Activated naive CD8-positive, alpha-beta T cell treated with anti-CD3 and anti-CD28 coated beads, Interleukin-2, amount 50 U/mL, for 16 hours (primary cell): Measurements from ENCODE around the gene AMBP.

Experiments
- DNase-seq: peaks from one replicate; pipeline ENCODE4 v3.0.0-alpha.2; 2020; ENCODE audit warnings: low read depth, low spot score

The AMBP gene

DNA sequence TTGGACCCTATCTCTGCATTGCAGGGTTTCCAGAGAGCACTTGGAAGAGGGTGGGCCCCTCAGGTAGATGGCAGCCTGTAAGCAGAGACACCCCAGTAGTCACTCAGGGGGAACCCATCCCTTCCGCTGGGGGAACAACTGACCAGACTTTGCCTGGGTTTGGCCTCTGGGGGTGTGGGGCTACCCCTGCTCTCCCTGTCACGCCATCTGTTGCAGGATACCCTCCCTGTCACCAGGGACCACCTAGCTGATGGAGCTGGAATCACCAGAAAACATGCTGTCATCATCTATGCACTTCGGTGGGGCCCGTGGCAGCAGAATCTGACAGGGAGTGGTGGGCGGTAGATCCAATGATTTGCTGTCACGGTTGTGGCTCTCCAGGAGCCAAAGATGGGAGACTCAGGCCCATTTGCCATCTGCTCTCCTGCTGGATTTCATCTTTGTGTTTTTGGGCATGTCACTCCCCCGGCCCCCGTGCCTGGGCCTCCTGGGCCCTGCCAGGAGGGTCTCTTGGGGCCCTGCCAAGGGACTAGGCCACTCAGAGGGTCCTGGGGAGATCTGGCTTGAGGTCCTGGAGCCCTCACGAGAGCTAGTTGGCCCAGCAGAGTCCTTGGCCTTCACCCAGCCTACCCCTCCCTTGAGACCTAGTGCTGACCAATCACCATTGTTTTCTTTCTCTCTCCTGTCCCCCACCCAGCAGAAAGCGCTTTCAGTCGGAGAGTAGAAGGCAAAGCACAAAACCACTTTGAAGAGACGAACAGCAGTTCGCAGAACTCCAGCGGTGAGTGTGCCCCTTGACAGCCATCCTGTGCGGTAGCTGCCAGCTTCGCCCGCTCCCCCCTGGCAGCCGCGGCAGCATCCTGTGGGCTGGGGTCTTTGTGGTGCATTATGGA is 45.9 kb downstream of the AMBP start:
- no peak for DNase-seq

DNA sequence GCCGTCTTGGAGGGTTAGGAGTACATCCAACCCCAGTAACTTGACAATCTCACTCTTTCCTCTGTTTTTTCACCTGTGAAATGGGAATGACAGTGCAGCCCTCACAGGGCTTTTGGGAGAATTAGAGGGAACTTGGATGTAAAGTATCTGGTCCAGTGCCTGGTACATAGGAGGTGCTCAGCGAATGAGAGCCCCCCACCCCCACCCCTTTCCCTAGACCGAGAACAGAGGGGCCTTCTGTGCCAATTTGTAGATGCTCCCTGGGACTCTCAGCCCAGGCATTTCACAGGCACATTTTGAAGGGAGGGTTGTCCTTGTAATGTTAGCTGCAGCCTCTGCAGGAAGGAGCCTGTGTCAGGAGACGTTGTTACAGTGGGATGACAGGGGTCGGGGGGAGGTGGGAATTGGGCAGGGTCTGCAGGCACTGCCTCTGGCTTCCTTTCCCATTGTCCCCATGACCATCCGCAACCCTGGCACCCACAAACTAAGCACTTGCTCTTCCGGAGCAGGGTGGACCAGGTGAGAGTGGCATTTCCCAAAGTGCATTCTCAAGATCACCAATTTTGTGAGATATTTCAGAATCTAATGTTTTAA is 47.0 kb downstream of the AMBP start:
- DNase-seq, result no peak

DNA sequence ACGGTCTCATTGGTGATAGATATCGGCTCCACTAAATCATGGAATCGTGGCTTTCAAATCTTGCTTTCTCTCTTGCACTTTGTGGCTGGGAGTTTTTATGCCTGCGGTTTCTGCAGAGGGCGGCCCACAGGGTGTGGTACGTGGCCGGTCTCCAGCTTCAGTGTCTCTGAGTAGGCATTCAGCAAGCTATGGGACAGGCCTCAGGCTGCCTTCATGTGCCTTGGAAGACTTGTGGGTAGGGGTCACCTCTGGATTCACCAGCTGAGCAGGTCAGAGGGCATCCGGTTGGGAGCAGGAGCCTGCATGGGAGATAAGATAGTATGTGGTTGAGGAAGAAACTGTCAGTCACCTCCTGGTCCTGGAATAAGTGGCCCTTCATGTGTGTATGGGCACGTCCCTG is 47.7 kb downstream of the AMBP start:
- DNase-seq, result no peak

- DNase-seq, result no peak
Measured at GRCh38 chr9:114029311-114030170, 48.6 kb downstream of the AMBP start.

DNA sequence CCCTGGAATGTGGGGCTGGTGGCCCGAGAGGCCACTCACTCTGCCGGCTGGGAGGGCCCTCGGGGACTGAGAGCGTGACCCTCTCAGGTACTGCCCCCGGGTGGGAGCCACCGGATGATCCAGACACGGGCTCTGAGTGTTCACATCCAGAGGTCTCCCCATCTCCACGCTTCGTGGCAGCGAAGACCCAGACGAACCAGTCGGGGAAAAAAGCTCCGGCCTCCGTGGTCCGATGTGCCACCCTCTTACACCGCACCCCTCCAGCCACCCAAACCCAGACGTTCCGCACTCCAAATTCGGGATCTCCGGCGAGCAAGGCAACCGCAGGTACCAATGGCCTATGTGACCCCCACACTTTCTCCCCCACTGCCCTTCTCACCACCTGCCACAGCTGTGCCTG is 49.5 kb downstream of the AMBP start:
- no peak for DNase-seq

- DNase-seq, result no peak
Measured at GRCh38 chr9:114027863-114028465, 50.1 kb downstream of the AMBP start.

DNA sequence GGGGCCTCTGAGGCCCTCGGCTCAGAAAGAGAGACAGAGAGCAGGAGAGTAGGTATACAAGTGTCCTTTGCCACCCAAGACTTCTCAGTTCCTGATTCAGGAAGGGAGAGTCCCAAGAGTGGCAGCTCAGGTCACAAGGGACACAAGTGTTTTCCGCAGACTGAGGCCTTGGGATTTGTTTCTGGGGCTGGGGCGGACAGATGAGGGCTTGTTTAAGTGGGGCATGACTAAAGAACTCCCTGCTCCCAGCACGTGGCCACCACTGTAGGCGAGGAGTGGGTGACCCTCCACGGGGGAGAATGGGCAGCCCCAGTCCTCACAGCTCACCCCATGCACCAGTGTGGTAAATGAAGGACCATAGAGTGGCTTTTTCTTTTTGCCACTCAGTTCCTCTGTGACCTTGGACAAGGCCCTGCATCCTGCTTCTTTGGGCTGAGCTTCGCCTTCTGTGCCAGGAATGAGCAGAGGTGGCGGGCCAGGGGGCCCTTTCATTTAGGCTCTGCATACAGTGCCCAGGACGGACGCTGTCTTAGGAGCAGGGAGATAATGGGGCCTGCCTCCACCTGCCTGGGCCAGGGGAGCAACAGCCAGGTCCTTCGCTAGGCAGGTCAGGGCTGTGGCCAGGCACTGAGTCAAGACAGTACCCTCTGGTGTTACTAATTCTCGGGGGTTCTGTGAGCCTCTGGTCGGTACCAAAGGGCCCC is 50.8 kb downstream of the AMBP start:
- DNase-seq, result no peak

DNA sequence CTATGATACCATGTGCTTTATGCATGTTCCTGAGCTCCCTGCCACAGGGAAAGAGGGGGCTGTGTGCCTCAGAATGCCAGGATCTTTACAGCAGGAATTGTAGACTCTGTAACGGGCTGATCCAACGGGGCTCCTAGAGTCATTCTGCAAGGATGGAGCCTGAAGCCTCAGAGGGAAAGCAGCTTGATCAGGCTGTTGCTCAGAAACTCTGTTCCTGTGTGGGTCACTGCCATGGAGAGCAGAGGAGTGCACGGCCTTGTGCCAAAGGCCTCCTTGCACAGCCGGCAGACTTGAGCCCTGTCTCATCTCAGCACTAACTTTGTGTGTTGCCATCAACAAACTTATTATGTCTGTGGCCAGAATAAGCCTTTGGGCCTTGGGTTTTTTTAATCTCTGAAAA is 51.8 kb downstream of the AMBP start:
- no peak for DNase-seq

DNA sequence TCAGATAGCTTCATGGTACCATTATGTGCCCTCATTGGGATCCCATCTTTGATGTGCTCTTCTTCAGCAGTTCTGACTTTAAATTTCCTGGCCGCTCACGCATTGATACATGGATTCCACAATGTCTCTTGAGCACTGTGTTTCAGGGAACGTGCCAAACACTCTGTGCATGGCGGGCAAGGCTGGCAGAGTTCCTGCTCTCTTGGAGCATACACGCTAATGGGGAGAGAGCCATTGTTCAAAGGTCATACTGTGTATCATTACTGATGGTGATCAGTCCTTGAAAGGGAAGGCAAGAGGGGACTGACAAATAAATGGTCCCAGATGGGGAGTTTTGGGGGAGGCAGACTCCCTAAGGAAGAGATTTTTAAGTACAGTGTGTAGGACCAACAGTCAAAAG is 52.3 kb downstream of the AMBP start:
- no peak for DNase-seq

GRCh38 chr9:114025196-114025753 is 52.8 kb downstream of the AMBP start:
- no peak for DNase-seq

DNA sequence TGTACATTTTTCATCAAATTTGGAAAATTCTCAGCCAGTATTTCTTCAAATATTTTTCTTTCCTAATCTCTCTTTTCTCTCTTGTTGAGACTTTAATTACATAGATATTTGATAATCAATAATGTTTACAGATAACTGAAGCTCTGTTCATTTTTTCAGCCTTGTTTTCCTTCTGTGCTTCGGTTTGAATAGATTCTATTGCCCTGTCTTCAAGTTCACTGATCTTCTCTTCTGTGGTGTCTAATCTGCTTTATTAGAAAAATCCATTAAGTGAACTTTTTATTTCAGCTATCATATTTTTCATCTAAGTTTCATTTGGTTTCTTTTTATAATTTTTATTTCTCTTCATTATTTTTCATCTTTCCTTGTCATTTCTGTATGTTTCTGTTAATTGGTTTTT is 54.1 kb downstream of the AMBP start:
- no peak for DNase-seq

DNA sequence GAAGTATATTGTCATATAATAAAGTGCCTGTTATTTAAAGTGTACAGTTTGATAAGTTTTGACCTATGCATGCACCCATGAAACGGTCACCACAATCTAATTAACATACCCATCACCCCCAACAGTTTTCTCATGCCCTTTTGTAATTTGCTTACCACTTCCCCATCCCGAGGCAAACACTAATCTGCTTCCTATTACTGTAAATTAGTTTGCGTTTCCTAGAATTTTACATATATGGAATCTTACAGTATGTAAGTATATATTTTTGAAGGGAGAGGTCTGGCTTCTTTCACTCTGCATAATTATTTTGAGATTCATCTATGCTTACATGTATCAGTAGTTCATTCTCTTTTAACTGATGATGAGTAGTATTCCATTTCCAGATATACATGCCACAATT is 56.5 kb downstream of the AMBP start:
- DNase-seq, result no peak

GRCh38 chr9:114017741-114018715 is 60.1 kb downstream of the AMBP start:
- DNase-seq, result no peak

GRCh38 chr9:114016629-114017423 is 61.3 kb downstream of the AMBP start:
- DNase-seq, result no peak

DNA sequence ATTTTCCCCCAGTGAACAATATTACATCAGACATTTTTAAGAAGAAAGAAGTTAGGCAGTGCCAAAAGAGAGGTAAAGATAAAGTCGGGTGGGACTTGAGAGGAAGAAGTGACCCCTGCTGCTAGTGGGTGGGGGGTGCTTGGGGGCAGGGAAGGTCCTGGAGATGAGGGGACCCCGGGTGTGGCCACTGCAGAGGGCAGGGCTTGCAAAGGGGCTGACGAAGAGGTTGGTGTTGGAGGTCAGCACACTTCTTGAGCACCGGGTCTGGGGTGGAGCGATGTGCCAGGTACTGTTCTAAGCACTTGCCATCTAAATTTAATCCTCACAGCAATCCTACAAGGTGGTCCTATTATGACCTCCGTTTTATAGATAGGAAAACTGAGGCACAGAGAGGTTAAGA is 62.0 kb downstream of the AMBP start:
- no peak for DNase-seq

DNA sequence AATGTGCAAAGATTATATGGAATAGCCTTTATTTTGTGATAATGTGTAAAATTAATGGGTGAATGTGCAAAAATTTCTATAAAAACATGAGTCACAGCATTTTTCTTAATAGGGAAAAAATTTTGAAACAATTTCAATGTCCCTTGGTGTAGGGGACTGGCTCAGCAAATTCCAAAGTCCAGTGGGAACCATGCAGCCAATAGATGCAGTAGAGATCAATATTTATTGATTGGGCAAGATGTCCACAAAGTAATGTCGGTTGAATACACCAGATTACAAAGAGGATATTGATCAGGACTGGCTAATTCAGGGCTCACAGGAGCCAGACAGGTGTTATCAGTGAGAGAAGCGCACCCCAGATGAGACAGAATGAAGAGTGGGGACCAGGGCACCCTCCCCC is 62.5 kb downstream of the AMBP start:
- DNase-seq, result no peak

- no peak for DNase-seq
Measured at GRCh38 chr9:114014044-114014443, 64.1 kb downstream of the AMBP start.

DNA sequence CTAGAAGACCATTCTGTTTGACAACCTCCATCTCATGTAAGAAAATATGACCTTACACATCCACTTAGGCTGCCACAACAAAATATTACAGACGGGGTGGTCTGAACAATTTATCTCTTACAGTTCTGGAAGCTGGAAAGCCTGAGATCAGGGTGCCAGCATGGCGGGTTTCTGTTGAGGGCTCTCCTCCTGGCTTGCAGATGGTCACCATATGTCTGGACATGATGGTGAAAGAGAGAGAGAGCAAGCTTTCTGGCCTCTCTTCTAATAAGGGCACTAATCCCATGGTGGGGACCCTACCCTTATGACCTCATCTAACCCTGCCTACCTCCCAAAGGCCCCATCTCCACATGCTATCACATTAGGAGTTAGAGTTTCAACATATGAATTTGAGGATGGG is 66.0 kb downstream of the AMBP start:
- no peak for DNase-seq

GRCh38 chr9:114011313-114011712 is 66.8 kb downstream of the AMBP start:
- no peak for DNase-seq
